ENCODE data around the gene CTNND2. TPM values are rescaled to one million over a fixed set of nuclear protein-coding genes. Genes with fewer than 3 reads are reported as not detected.

Gene CTNND2
- total RNA-seq, 4 donors from 2014 or later: 1.3 to 2.5 (median 2.1) TPM

- peaks cover 0 to 3% (median 0%) of the 10 kb centered on the region in 4 donors for H3K9me3 ChIP-seq
- no peaks in the 10 kb centered on the region for H3K27me3 ChIP-seq
- H3K4me1 ChIP-seq: no peaks in the 10 kb centered on the region
- intact Hi-C loops (cut with DNase I): no loop called here
- no peaks in the 10 kb centered on the region for H3K36me3 ChIP-seq
- DNase-seq (ENCODE audit: extremely low spot score): no peak
- TF ChIP-seq POLR2A (IDR thresholded peaks at IDR 0.05; ENCODE audit: low read depth): no peak
- no peak for TF ChIP-seq POLR2AphosphoS5 (IDR thresholded peaks at IDR 0.05)
- TF ChIP-seq EP300 (IDR thresholded peaks at IDR 0.05): no peak
- no peak for TF ChIP-seq CTCF (IDR thresholded peaks at IDR 0.05)
- no peak overlapping the region for H3K4me3 ChIP-seq
- 69% methylated on average over 6 of the region's 7 CpGs for WGBS
- no peak overlapping the region for H3K27ac ChIP-seq (replicated peaks in 1 of 4)
Measured at GRCh38 chr5:11815916-11816315, 88.3 kb downstream of the CTNND2 start.

- Histone ChIP-seq H3K4me3 (no peak overlapping the region), H3K36me3 (no peaks in the 10 kb centered on the region), H3K4me1 (no peaks in the 10 kb centered on the region), H3K9me3 (peaks cover 0 to 3% (median 0%) of the 10 kb centered on the region in 4 donors), H3K27me3 (no peaks in the 10 kb centered on the region), H3K27ac (replicated peaks in 1 of 4) (no peak overlapping the region)
- no peak for TF ChIP-seq POLR2A (IDR thresholded peaks at IDR 0.05; ENCODE audit: low read depth)
- TF ChIP-seq EP300 (IDR thresholded peaks at IDR 0.05): no peak
- TF ChIP-seq CTCF (IDR thresholded peaks at IDR 0.05): no peak
- no peak for TF ChIP-seq POLR2AphosphoS5 (IDR thresholded peaks at IDR 0.05)
- intact Hi-C loops (cut with DNase I): no loop called here
- no peak for DNase-seq (ENCODE audit: extremely low spot score)
- WGBS: 93% methylated on average over 3 of the region's 3 CpGs
Measured at GRCh38 chr5:11815481-11815880, 88.8 kb downstream of the CTNND2 start.

- Histone ChIP-seq H3K4me1 (no peaks in the 10 kb centered on the region), H3K9me3 (peaks cover 0 to 3% (median 0%) of the 10 kb centered on the region in 4 donors), H3K27me3 (no peaks in the 10 kb centered on the region), H3K4me3 (no peak overlapping the region), H3K27ac (replicated peaks in 1 of 4) (no peak overlapping the region), H3K36me3 (no peaks in the 10 kb centered on the region)
- no peak for TF ChIP-seq POLR2AphosphoS5 (IDR thresholded peaks at IDR 0.05)
- 68% methylated on average over 4 of the region's 4 CpGs for WGBS
- DNase-seq (ENCODE audit: extremely low spot score): no peak
- intact Hi-C loops (cut with DNase I): no loop called here
Measured at GRCh38 chr5:11814373-11814772, 89.9 kb downstream of the CTNND2 start.

- DNase-seq (ENCODE audit: extremely low spot score): no peak
- H3K27me3 ChIP-seq: no peaks in the 10 kb centered on the region
- 70% methylated on average over 3 of the region's 3 CpGs for WGBS
- intact Hi-C loops (cut with DNase I): no loop called here
- H3K27ac ChIP-seq (replicated peaks in 1 of 4): no peak overlapping the region
- TF ChIP-seq POLR2AphosphoS5 (IDR thresholded peaks at IDR 0.05): no peak
- no peak for TF ChIP-seq EP300 (IDR thresholded peaks at IDR 0.05)
- no peak for TF ChIP-seq CTCF (IDR thresholded peaks at IDR 0.05)
- no peak for TF ChIP-seq POLR2A (IDR thresholded peaks at IDR 0.05; ENCODE audit: low read depth)
- H3K36me3 ChIP-seq: no peaks in the 10 kb centered on the region
- H3K4me1 ChIP-seq: no peaks in the 10 kb centered on the region
- no peak overlapping the region for H3K4me3 ChIP-seq
- H3K9me3 ChIP-seq: no peaks in the 10 kb centered on the region
Measured at GRCh38 chr5:11809407-11809806, 94.8 kb downstream of the CTNND2 start.

GRCh38 chr5:11803436-11803835, 100.8 kb downstream of the CTNND2 start:
- no peak for TF ChIP-seq EP300 (IDR thresholded peaks at IDR 0.05)
- TF ChIP-seq POLR2A (IDR thresholded peaks at IDR 0.05; ENCODE audit: low read depth): no peak
- TF ChIP-seq CTCF (IDR thresholded peaks at IDR 0.05): no peak
- no peak for TF ChIP-seq POLR2AphosphoS5 (IDR thresholded peaks at IDR 0.05)
- H3K27me3 ChIP-seq: no peaks in the 10 kb centered on the region
- no peaks in the 10 kb centered on the region for H3K4me1 ChIP-seq
- no peak overlapping the region for H3K4me3 ChIP-seq
- intact Hi-C loops (cut with DNase I): no loop called here
- H3K27ac ChIP-seq (replicated peaks in 1 of 4): no peak overlapping the region
- H3K36me3 ChIP-seq: no peaks in the 10 kb centered on the region
- 77% methylated on average over 7 of the region's 7 CpGs for WGBS
- DNase-seq (ENCODE audit: extremely low spot score): no peak
- no peaks in the 10 kb centered on the region for H3K9me3 ChIP-seq

All from esophagus muscularis mucosa (tissue), 4 donors.